CD4-positive, alpha-beta T cell (primary cell): Measurements from ENCODE around the gene RERGL. TPM values are rescaled to one million over a fixed set of nuclear protein-coding genes. Genes with fewer than 3 reads are reported as not detected.
"Not testable (repeated sequence)": the region's sequence is repeated elsewhere in the genome, so short reads cannot be mapped to it uniquely, and the experiment has no call there.

ENCODE experiments used
- ATAC-seq: fragments of 200-7000 bp; cut with Tn5 transposase; one replicate; pipeline ENCODE4 v1.10.0; 2022; ENCODE audit warnings: mild to moderate bottlenecking; ENCODE audit not compliant: poor library complexity
- CTCF ChIA-PET: fragments of 350-600 bp; sonication (Branson Sonifier 250); formaldehyde crosslinking; loops from one replicate; lab custom pipeline; 2021; ENCODE audit warnings: antibody characterized with exemption, inconsistent platforms; lab: Charles Lee
- POLR2A ChIA-PET: fragments of 350-600 bp; sonication (Branson Sonifier 250); formaldehyde crosslinking; loops from one replicate; lab custom pipeline; 2021; ENCODE audit warnings: antibody characterized with exemption, inconsistent platforms; lab: Charles Lee
- DNase-seq, 14 experiments: peaks; one replicate each; pipeline ENCODE4 v3.0.0-alpha.2; 2013 to 2020; ENCODE audit warnings: mixed read lengths in 2 of 14
- H3K27ac ChIP-seq, 2 donors: one replicate each; pipeline versions ENCODE4 v1.5.1 to v1.7.0; 2013; ENCODE audit warnings: low read length in 2 of 2, low read depth in 1 of 2, mild to moderate bottlenecking in 1 of 2
- H3K27me3 ChIP-seq, 2 experiments: 1 replicate in 1 of 2; 2 replicates in 1 of 2; pipeline versions ENCODE4 v1.6.1 to v1.7.0; 2013; ENCODE audit warnings: low read length in 2 of 2, control low read depth in 1 of 2, mild to moderate bottlenecking in 1 of 2, moderate library complexity in 1 of 2; ENCODE audit not compliant: insufficient read depth in 2 of 2, control insufficient read depth in 1 of 2
- H3K36me3 ChIP-seq: one replicate; pipeline ENCODE4 v1.6.1; 2013; ENCODE audit warnings: low read length, control low read depth; ENCODE audit not compliant: insufficient read depth
- H3K4me1 ChIP-seq: one replicate; pipeline ENCODE4 v1.6.1; 2013; ENCODE audit warnings: low read length, control low read depth; ENCODE audit not compliant: insufficient read depth
- H3K4me3 ChIP-seq: one replicate; pipeline ENCODE4 v1.5.1; 2013; ENCODE audit warnings: mild to moderate bottlenecking, low read length, moderate library complexity
- H3K9me3 ChIP-seq, 2 experiments: 1 replicate in 1 of 2; 2 replicates in 1 of 2; pipeline versions ENCODE4 v1.6.1 to v1.7.0; 2013; ENCODE audit warnings: low read length in 2 of 2, mild to moderate bottlenecking in 2 of 2, control low read depth in 1 of 2, moderate library complexity in 1 of 2; ENCODE audit not compliant: control insufficient read depth in 1 of 2, insufficient read depth in 1 of 2
- H3K27ac Mint-ChIP-seq: one replicate; pipeline ENCODE4 v1.8.0; 2020; ENCODE audit warnings: mixed read lengths
- H3K27me3 Mint-ChIP-seq: one replicate; pipeline ENCODE4 v1.8.0; 2021; ENCODE audit warnings: mixed read lengths
- H3K36me3 Mint-ChIP-seq: one replicate; pipeline ENCODE4 v1.8.0; 2021; ENCODE audit warnings: low read depth, mixed read lengths
- H3K4me1 Mint-ChIP-seq: one replicate; pipeline ENCODE4 v1.8.0; 2021; ENCODE audit warnings: low read depth, mixed read lengths
- H3K4me3 Mint-ChIP-seq: one replicate; pipeline ENCODE4 v1.8.0; 2020; ENCODE audit warnings: mild to moderate bottlenecking, mixed read lengths
- H3K9me3 Mint-ChIP-seq: one replicate; pipeline ENCODE4 v1.8.0; 2020; ENCODE audit warnings: mixed read lengths
- intact Hi-C, 2 experiments: fragments of 100-400 bp; cut with DNase I in 1 of 2; cut with micrococcal nuclease in 1 of 2; formaldehyde crosslinking; loops; one replicate each; pipeline versions ENCODE4 v1.15.1 to v1.9.0; 2023 to 2025; cut with DNase I, micrococcal nuclease
- total RNA-seq, 174 experiments: library from RNA in 2 of 174; stranded (reverse) in 2 of 174; gene quantifications; one replicate each; pipeline ENCODE4 v1.2.3 and lab custom pipeline; 2021 to 2026
- TF ChIP-seq, protein P1 (sequence below): fragments of 200-600 bp; IDR thresholded peaks from one replicate; pipeline ENCODE4 v1.8.0; 2022; ENCODE audit warnings: antibody characterized with exemption, mild to moderate bottlenecking

RERGL gene
- total RNA-seq, 2 experiments from 2014 or later: not detected

GRCh38 chr12:18068355-18068754 is 21.6 kb downstream of the RERGL start:
- Histone ChIP-seq H3K4me1 (no peaks in the 10 kb centered on the region), H3K4me3 (no peak overlapping the region), H3K36me3 (no peaks in the 10 kb centered on the region), H3K9me3 (peaks cover 0 to 11% of the 10 kb centered on the region in 2 experiments), H3K27ac (no peak overlapping the region), H3K27me3 (no peaks in the 10 kb centered on the region)
- Mint-ChIP-seq H3K27ac (no peak overlapping the region), H3K9me3 (peaks cover 14% of the 10 kb centered on the region), H3K4me3 (no peak overlapping the region), H3K27me3 (no peaks in the 10 kb centered on the region), H3K36me3 (no peaks in the 10 kb centered on the region), H3K4me1 (no peaks in the 10 kb centered on the region)
- CTCF ChIA-PET: no interaction called here
- intact Hi-C loops: no loop called here
- TF ChIP-seq, protein P1, sequence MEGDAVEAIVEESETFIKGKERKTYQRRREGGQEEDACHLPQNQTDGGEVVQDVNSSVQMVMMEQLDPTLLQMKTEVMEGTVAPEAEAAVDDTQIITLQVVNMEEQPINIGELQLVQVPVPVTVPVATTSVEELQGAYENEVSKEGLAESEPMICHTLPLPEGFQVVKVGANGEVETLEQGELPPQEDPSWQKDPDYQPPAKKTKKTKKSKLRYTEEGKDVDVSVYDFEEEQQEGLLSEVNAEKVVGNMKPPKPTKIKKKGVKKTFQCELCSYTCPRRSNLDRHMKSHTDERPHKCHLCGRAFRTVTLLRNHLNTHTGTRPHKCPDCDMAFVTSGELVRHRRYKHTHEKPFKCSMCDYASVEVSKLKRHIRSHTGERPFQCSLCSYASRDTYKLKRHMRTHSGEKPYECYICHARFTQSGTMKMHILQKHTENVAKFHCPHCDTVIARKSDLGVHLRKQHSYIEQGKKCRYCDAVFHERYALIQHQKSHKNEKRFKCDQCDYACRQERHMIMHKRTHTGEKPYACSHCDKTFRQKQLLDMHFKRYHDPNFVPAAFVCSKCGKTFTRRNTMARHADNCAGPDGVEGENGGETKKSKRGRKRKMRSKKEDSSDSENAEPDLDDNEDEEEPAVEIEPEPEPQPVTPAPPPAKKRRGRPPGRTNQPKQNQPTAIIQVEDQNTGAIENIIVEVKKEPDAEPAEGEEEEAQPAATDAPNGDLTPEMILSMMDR: no peak
- POLR2A ChIA-PET: no interaction called here
- no peak for DNase-seq
- no peak for ATAC-seq

GRCh38 chr12:18066666-18067065 is 23.3 kb downstream of the RERGL start:
- Mint-ChIP-seq H3K27me3 (no peaks in the 10 kb centered on the region), H3K27ac (no peak overlapping the region), H3K4me1 (no peaks in the 10 kb centered on the region), H3K4me3 (no peak overlapping the region), H3K36me3 (no peaks in the 10 kb centered on the region), H3K9me3 (peaks cover 14% of the 10 kb centered on the region)
- Histone ChIP-seq H3K4me1 (no peaks in the 10 kb centered on the region), H3K27ac (no peak overlapping the region), H3K4me3 (no peak overlapping the region), H3K27me3 (no peaks in the 10 kb centered on the region), H3K36me3 (no peaks in the 10 kb centered on the region), H3K9me3 (peaks cover 0 to 6% of the 10 kb centered on the region in 2 experiments)
- DNase-seq: no peak
- TF ChIP-seq, protein P1: no peak
- ChIA-PET POLR2A (no interaction called here), CTCF (no interaction called here)
- ATAC-seq: no peak
- intact Hi-C loops: no loop called here

- POLR2A ChIA-PET, H3K27ac Mint-ChIP-seq, H3K36me3 Mint-ChIP-seq, H3K27ac ChIP-seq, H3K9me3 ChIP-seq, ATAC-seq, H3K4me1 ChIP-seq, H3K27me3 ChIP-seq, intact Hi-C loops, H3K27me3 Mint-ChIP-seq, H3K4me3 Mint-ChIP-seq, DNase-seq, CTCF ChIA-PET, H3K4me1 Mint-ChIP-seq, H3K36me3 ChIP-seq, H3K4me3 ChIP-seq: not testable (repeated sequence)
- H3K9me3 Mint-ChIP-seq: peaks cover 20% of the 10 kb centered on the region
Observed at GRCh38 chr12:18062867-18063266, 27.1 kb downstream of the RERGL start.

DNA sequence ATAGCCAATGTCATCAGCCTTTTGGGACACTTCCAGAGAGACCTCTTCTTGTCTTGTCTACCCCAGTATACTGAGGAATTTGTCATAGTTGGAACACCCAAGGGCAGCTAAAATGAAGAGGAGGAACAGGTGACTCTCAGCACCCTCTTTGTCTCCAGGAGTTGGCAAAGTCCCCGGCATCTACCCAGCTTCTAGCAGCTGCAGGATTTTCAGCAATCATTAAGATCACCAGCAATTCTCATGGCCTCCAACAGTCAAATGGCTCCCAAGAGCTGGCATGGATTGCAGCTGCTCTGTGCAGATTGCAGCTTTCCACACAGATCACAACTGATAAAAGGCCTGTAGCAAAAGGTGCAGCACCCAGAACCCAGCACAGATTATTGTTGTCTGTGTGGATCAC is 32.9 kb downstream of the RERGL start:
- no peak for DNase-seq
- H3K27me3 Mint-ChIP-seq: no peaks in the 10 kb centered on the region
- CTCF ChIA-PET: no interaction called here
- no peak overlapping the region for H3K27ac ChIP-seq
- H3K4me1 Mint-ChIP-seq: no peaks in the 10 kb centered on the region
- no peak overlapping the region for H3K4me3 ChIP-seq
- H3K27ac Mint-ChIP-seq: no peak overlapping the region
- H3K9me3 Mint-ChIP-seq: peaks cover 9% of the 10 kb centered on the region
- TF ChIP-seq, protein P1: no peak
- H3K36me3 ChIP-seq: no peaks in the 10 kb centered on the region
- no peaks in the 10 kb centered on the region for H3K36me3 Mint-ChIP-seq
- ATAC-seq: no peak
- H3K4me1 ChIP-seq: no peaks in the 10 kb centered on the region
- POLR2A ChIA-PET: no interaction called here
- intact Hi-C loops: no loop called here
- no peaks in the 10 kb centered on the region for H3K9me3 ChIP-seq
- no peak overlapping the region for H3K4me3 Mint-ChIP-seq
- no peaks in the 10 kb centered on the region for H3K27me3 ChIP-seq
